Retina (tissue), 1 donor: ENCODE measurements around the gene LHFPL3.
A peak's percentile ranks its signal among the peaks of the same experiment; 100 is the strongest.
"Not testable (repeated sequence)": the region's sequence is repeated elsewhere in the genome, so short reads cannot be mapped to it uniquely, and the experiment has no call there.

Experiments used
- DNase-seq: peaks from one replicate; pipeline ENCODE4 v3.0.0-alpha.2; 2016

LHFPL3 gene

GRCh38 chr7:104328296-104328969 lies at the start of gene LHFPL3:
Gene LHFPL3, plus strand, starts transcription at chr7:104328603.
- DNase-seq = peak; percentile 92

GRCh38 chr7:104281685-104282084 lies 46.7 kb upstream of the LHFPL3 start:
- DNase-seq = not testable (repeated sequence)

DNA sequence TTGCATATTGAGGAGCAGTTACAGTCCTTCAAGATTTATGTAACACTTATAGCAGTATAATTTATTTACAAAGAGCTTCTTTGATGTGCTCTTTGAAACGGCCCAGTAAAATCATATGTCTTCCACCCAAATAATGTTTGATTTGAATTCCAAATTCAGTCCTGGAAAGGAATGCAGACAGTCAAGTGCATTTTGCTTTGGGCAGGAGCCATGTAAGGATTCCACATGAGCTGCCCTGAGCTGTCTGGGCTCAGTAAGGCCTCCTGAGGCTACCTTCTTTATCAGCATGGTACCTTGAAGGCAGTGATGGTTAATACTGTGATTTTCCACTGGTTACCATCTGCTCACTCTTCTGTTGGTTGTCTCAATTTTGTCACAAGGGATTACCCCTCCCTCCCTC lies 41.6 kb upstream of the LHFPL3 start:
- no peak for DNase-seq

- no peak for DNase-seq
Observed at GRCh38 chr7:104288137-104288536, 40.3 kb upstream of the LHFPL3 start.

GRCh38 chr7:104294291-104294690 lies 34.1 kb upstream of the LHFPL3 start:
- no peak for DNase-seq

DNA sequence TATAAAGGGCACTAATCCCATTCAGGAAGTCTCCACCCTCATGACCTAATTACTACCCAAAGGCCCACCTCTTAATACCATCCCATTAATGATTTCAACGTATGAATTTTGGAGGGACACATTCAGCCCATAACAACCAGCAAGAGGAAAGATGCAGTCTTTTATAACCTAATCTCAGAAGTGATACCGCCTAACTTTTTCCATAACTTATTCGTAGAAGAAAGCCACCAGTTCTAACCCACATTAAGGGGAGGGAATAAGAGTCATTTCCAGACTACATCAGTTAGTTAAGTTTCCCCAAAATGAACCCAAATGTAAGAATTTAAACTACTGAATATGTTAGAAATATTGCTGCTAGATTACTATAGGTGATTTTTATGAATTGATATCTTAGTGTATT lies 32.1 kb upstream of the LHFPL3 start:
- DNase-seq = no peak

GRCh38 chr7:104296900-104297299 lies 31.5 kb upstream of the LHFPL3 start:
- no peak for DNase-seq

DNA sequence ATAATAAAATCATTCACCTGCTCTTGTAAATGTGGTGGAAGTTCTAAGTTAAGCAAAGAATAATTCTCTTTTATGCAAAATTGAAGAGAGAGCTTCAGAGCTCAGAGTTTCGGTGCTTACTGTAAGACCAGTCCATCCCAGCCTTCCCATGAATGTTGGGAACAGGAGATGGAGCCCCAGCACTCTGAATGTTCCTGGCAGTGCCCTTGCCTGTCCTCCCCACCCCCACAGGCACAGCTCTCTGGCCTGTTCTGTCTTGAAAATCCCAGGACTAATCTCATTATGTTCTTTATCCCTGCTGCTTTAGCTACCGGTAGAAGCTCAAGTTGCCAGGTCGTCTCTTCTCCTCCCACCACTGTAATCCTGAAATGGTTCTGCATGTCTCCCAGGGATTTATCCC lies 29.1 kb upstream of the LHFPL3 start:
- peak; percentile 4 for DNase-seq

GRCh38 chr7:104299777-104300176 lies 28.6 kb upstream of the LHFPL3 start:
- DNase-seq = no peak

- no peak for DNase-seq
Observed at GRCh38 chr7:104306793-104307192, 21.6 kb upstream of the LHFPL3 start.

DNA sequence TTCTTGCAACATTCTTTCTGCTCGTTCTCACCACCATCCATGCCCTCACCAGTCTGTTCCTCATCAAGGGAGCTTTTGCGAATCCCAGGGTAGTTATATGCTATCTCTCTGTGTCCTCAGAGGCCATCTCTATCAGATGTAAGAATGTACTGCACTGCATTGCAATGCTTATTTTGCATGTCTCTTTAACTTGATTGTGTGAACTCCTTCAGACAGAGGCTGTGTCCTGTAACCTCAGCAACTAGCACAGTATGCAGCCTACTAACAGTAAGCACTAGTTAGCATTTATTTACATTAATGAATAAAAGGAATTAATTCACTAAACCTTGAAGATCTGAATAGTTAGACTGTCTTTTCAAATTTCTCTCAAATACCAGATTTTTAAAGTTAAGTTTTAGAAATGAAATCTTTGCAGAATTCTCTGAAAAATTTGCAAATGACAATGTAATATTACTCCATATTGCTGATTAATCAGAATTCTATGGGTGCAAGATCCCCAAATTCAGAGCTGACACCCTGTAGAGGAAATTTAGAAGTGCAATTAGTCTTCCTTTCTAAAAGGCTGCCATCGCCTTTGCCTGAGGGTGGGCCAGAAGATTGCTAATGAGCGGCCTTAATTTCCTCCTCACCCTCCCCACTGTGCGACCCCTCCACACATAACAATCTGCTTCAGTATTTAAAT lies 10.3 kb upstream of the LHFPL3 start:
- DNase-seq = no peak

DNA sequence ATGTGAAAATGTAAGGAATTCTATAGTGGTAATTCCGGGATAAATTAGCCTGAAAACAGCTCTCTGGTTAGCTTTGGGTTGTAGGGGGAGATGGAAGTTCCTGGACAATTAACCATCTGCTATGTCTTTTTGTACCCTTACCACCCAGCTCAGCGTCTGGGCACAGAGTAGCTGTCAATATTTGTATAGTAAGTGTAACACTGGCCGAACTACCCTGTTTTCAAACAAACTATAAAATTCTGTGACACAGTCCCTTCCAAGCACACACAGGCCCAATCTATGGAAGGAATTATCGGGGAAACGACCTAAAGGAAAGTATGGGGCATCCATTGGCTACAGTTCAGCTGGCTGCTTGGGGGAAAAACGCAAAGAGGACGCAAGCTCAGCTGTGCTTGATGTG lies 869 bp upstream of the LHFPL3 start:
- no peak for DNase-seq

GRCh38 chr7:104327938-104328295 lies 486 bp upstream of the LHFPL3 start:
- no peak for DNase-seq

- DNase-seq = no peak
Observed at GRCh38 chr7:104328970-104329825, 795 bp downstream of the LHFPL3 start.

DNA sequence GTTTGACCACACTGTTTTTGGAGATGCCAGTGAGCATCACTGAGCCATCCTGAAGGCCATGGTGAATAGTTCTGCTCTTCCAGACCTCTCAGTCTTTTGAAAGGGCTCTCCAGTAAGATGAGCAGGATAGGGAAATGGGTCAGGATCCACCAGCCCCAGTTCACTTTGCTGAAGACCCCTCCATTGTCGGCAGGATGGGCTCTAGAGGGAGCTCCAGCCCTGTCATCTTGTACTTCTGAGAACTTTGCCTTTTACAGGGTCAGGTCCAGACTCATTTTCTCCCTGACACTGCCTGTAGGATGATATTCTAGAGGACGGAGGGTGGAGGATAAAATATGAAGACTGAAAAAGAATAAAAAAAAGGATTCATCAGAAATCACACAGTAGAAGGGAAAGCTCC lies 13.1 kb downstream of the LHFPL3 start:
- peak; percentile 57 for DNase-seq

GRCh38 chr7:104352736-104353135 lies 24.3 kb downstream of the LHFPL3 start:
- DNase-seq = no peak

DNA sequence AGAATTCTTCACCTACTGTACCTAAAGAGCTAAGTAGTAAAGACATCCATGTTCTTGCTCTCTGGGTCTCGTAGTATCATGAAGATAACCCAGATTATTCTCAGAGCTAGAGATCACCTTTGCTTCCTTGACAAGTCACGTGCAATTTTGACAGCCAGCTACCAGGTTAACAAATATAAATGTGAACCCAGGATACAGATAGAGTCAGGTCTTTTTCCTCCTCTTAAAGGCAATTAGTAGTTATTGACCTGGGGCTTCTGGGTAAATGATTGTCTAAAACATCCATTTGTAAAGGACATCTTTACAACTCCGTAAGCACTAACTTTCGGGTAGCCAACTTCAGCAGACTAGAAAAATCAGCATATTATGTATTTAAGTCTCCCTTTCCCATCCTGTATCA lies 28.8 kb downstream of the LHFPL3 start:
- no peak for DNase-seq

GRCh38 chr7:104358446-104359132 lies 30.2 kb downstream of the LHFPL3 start:
- DNase-seq = no peak

DNA sequence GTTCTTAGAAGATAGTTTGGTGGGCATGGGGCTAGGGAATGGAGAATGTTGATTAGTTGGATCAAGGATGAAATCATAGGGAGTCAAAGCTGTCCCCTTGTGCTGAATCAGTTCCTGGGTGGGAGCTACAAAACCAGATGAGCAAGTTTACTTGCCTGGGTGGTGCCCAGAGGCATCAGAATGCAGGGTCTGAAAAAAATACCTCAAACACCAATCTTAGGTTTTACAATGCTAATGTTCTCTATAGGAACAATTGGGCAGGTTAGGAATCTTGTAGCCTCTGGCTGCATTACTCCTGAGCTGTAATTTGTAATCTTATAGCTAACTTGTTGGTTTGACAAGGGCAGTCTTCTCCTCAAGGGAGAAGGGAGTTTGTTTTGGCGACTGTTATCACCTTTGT lies 34.4 kb downstream of the LHFPL3 start:
- DNase-seq = no peak

DNA sequence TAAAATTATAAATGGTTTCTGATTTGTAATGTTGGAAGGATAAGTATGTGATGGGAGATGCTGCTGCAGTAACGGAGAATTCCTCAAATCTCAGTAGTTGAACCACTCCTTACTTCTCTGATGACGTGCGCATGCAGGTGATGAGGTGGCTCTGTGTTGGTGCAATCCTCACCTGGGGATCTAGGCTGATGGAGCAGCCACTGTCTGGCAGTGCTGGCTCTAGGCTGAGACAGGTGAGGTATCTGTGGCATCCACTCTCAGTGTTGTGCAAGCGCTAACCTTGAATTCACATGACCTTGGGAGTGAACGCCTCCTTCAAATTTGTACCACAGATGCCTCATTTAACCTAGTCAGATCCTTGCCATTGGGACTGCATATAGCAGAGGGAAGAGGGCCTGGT lies 35.0 kb downstream of the LHFPL3 start:
- no peak for DNase-seq

GRCh38 chr7:104366390-104366789 lies 38.0 kb downstream of the LHFPL3 start:
- no peak for DNase-seq

DNA sequence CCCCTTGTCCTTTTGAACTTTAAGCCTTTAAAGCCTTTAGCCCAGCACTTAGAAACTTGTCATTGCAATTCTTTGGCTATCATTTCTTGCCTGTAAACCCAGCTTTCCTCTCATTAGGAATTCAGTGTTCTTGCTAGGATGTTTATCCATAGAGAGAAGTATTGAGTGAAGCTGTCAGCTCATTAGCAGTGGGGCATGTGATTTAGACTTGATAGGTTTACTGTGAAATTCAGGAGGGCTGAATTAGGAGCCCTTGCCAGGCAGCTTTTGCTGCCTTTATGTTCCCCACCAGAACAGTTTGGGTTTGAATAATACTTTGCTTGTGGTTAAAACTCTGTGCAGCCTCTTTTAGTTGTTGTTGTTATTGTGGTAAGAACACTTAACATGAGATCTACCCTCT lies 39.5 kb downstream of the LHFPL3 start:
- DNase-seq = peak; percentile 54
